Heart left ventricle (tissue), 16 donors: ENCODE measurements around the gene ZDHHC3. TPM values are rescaled to one million over a fixed set of nuclear protein-coding genes. Genes with fewer than 3 reads are reported as not detected.

Experiments
- ATAC-seq, 4 donors: fragments of 200-7000 bp; cut with Tn5 transposase; one replicate each; pipeline ENCODE4 v1.9.1; 2020 to 2022; ENCODE audit warnings: moderate library complexity in 4 of 4, mild to moderate bottlenecking in 3 of 4, moderate number of reproducible peaks in 1 of 4
- DNase-seq, 5 donors: peaks; one replicate each; pipeline ENCODE4 v3.0.0-alpha.2; 2020
- H3K27ac ChIP-seq, 12 donors: fragments of 200-600 bp; sonication (generic) in 4 of 12; one replicate each; pipeline versions ENCODE4 v1.5.0 to v1.8.0; 2016 to 2022; ENCODE audit warnings: mild to moderate bottlenecking in 2 of 12
- H3K27me3 ChIP-seq, 9 donors: fragments of 200-600 bp; sonication (generic) in 2 of 9; one replicate each; pipeline versions ENCODE4 v1.5.1 to v1.8.0; 2016 to 2022; ENCODE audit warnings: mild to moderate bottlenecking in 3 of 9
- H3K36me3 ChIP-seq, 9 donors: fragments of 200-600 bp; sonication (generic) in 2 of 9; one replicate each; pipeline versions ENCODE4 v1.5.0 to v1.8.0; 2018 to 2022; ENCODE audit warnings: mild to moderate bottlenecking in 2 of 9
- H3K4me1 ChIP-seq, 12 donors: fragments of 200-600 bp; sonication (generic) in 4 of 12; one replicate each; pipeline versions ENCODE4 v1.5.0 to v1.8.0; 2016 to 2022; ENCODE audit warnings: mild to moderate bottlenecking in 3 of 12
- H3K4me3 ChIP-seq, 12 donors: fragments of 200-600 bp; sonication (generic) in 4 of 12; one replicate each; pipeline versions ENCODE4 v1.5.0 to v1.8.0; 2017 to 2022; ENCODE audit warnings: mild to moderate bottlenecking in 9 of 12, moderate library complexity in 4 of 12
- H3K9me3 ChIP-seq, 12 donors: fragments of 200-600 bp; sonication (generic) in 4 of 12; one replicate each; pipeline versions ENCODE4 v1.5.0 to v1.8.0; 2016 to 2022; ENCODE audit warnings: mild to moderate bottlenecking in 1 of 12
- CTCF ChIP-seq, 12 donors: fragments of 200-600 bp; sonication (generic) in 4 of 12; IDR thresholded peaks; one replicate each; pipeline versions ENCODE4 v1.5.0 to v1.8.0; 2018 to 2022; ENCODE audit warnings: antibody characterized with exemption in 12 of 12, mild to moderate bottlenecking in 5 of 12
- POLR2A ChIP-seq, 2 donors: fragments of 450-650 bp; IDR thresholded peaks; one replicate each; pipeline ENCODE4 v1.6.1; 2017; ENCODE audit warnings: antibody characterized with exemption in 2 of 2, mild to moderate bottlenecking in 2 of 2, moderate library complexity in 2 of 2
- WGBS, 4 donors: extraction: QIAGEN DNeasy Blood & Tissue Kit in 2 of 4; methylation state at CpG; one replicate each; pipeline versions ENCODE4 v1.1.5 to v1.1.7; 2013 to 2018; 5-methylcytosine and 5-hydroxymethylcytosine counted together
- intact Hi-C, 10 donors: fragments of 100-400 bp; cut with DNase I; formaldehyde crosslinking; loops; one replicate each; pipeline versions ENCODE4 v1.11.1 to v1.14.2; 2022
- polyA plus RNA-seq, 2 donors: library from polyadenylated mRNA; stranded (reverse); fragments of 200-250 nt; gene quantifications; one replicate each; pipeline ENCODE4 v1.2.3, GENCODE V29; 2013
- total RNA-seq, 9 donors: library from RNA; depleted of rRNA in 2 of 9; stranded (reverse); fragments of >200 nt in 2 of 9; fragmentation: NEBNext Ultra II Directional in 3 of 9; extraction: Animal tissue kit (Norgen Biotek cat#: 25700) in 3 of 9; gene quantifications; one replicate each; pipeline versions ENCODE4 v1.1.0 to v1.2.4, GENCODE V29; 2016 to 2023
- donor health status: ischemic (EF 13 %, LVEDD 7.1; RV severe dilation, severe dysfunction).
- donor health status: healthy with polysubstance abuse.
- donor health status: DM: no; HTN: yes; CAD: no.
- donor health status: DM: no; HTN: no; CAD: no.
- donor health status: ischemic (EF 25% LVEDD 6.9; RV normal size, moderate dysfunction).
- donor health status: ischemic (EF 25% LVEDD 5.7; RV mildly dilated, moderate dysfunction).
- donor health status: healthy.
- donor health status: DM: yes; HTN: yes; CAD: no.
- donor health status: ischemic (EF 35%, LVEDD 5.7; RV mildly dilated, moderate dysfunction).
- donor health status: nonischemic (EF 11% LVEDD 7.7; RV severe dilation, severe dysfunction).
- donor health status: DM: yes; HTN: yes; CAD: no.
- donor health status: PGD.
- donor health status: ischemic (EF 29% LVEDD 5.4; RV normal size, mild dysfunction).
- donor health status: nonischemic (EF 23%, LVEDD 6.1; RV moderate dilation, normal function).

ZDHHC3 gene
- total and polyA plus RNA-seq, 11 donors = 17.9 to 94.7 (median 52.7) TPM

- H3K36me3 ChIP-seq = peaks cover 0 to 48% (median 20%) of the 10 kb centered on the region in 9 donors
- WGBS, 4 donors = 96 to 100% (median 99%) methylated on average over 1 of the region's 1 CpG
- intact Hi-C loops = no loop called here
- no peaks in the 10 kb centered on the region for H3K27me3 ChIP-seq
- peaks cover 0 to 9% (median 0%) of the 10 kb centered on the region in 12 donors for H3K9me3 ChIP-seq
- DNase-seq (no peak), ATAC-seq (no peak)
- no peak for TF ChIP-seq POLR2A (IDR thresholded peaks at IDR 0.05)
- no peak for TF ChIP-seq CTCF (IDR thresholded peaks at IDR 0.05)
- no peak overlapping the region for H3K4me3 ChIP-seq
- H3K27ac ChIP-seq = peak overlapping the region in 5 of 12 donors; percentile 26 to 87 (median 42)
- peaks cover 14 to 73% (median 39%) of the 10 kb centered on the region in 12 donors for H3K4me1 ChIP-seq
These were observed 32.1 kb upstream of the ZDHHC3 start for GRCh38 chr3:45008117-45008516.

GRCh38 chr3:45007091-45007490, 31.1 kb upstream of the ZDHHC3 start:
- no peak overlapping the region for H3K4me3 ChIP-seq
- H3K36me3 ChIP-seq = peaks cover 0 to 53% (median 27%) of the 10 kb centered on the region in 9 donors
- peak overlapping the region in 5 of 12 donors; percentile 16 to 46 (median 36) for H3K27ac ChIP-seq
- ATAC-seq = no peak
- WGBS, 4 donors = 62 to 90% (median 83%) methylated on average over 5 to 8 of the region's 8 CpGs
- H3K9me3 ChIP-seq = peaks cover 0 to 9% (median 0%) of the 10 kb centered on the region in 12 donors
- H3K27me3 ChIP-seq = no peaks in the 10 kb centered on the region
- DNase-seq = no peak
- no peak for TF ChIP-seq POLR2A (IDR thresholded peaks at IDR 0.05)
- TF ChIP-seq CTCF (IDR thresholded peaks at IDR 0.05) = no peak
- intact Hi-C loops = no loop called here
- H3K4me1 ChIP-seq = peaks cover 8 to 73% (median 40%) of the 10 kb centered on the region in 12 donors

- WGBS, 4 donors = 27 to 57% (median 36%) methylated on average over 2 of the region's 2 CpGs
- Histone ChIP-seq H3K36me3 (peaks cover 0 to 80% (median 59%) of the 10 kb centered on the region in 9 donors), H3K4me3 (no peak overlapping the region), H3K9me3 (peaks cover 0 to 9% (median 0%) of the 10 kb centered on the region in 12 donors), H3K27ac (peak overlapping the region in 10 of 12 donors; percentile 35 to 79 (median 70)), H3K4me1 (peaks cover 0 to 54% (median 23%) of the 10 kb centered on the region in 12 donors), H3K27me3 (no peaks in the 10 kb centered on the region)
- no peak for TF ChIP-seq POLR2A (IDR thresholded peaks at IDR 0.05)
- intact Hi-C loops = no loop called here
- no peak for DNase-seq
- ATAC-seq = peak; percentile 48 to 80 (median 54)
These were observed 27.9 kb upstream of the ZDHHC3 start for GRCh38 chr3:45003859-45004258.

- Histone ChIP-seq H3K9me3 (peaks cover 0 to 9% (median 0%) of the 10 kb centered on the region in 12 donors), H3K4me1 (peaks cover 0 to 49% (median 23%) of the 10 kb centered on the region in 12 donors), H3K27me3 (no peaks in the 10 kb centered on the region), H3K4me3 (no peak overlapping the region), H3K36me3 (peaks cover 0 to 80% (median 61%) of the 10 kb centered on the region in 9 donors), H3K27ac (peak overlapping the region in 10 of 12 donors; percentile 35 to 79 (median 70))
- ATAC-seq (peak in 2 of 4 donors; percentile 3 to 7), DNase-seq (no peak)
- intact Hi-C loops = no loop called here
- no peak for TF ChIP-seq CTCF (IDR thresholded peaks at IDR 0.05)
- TF ChIP-seq POLR2A (IDR thresholded peaks at IDR 0.05) = no peak
These were observed 27.4 kb upstream of the ZDHHC3 start for GRCh38 chr3:45003406-45003805.

GRCh38 chr3:45002720-45003119, 26.7 kb upstream of the ZDHHC3 start:
- intact Hi-C loops = no loop called here
- peaks cover 0 to 80% (median 62%) of the 10 kb centered on the region in 9 donors for H3K36me3 ChIP-seq

More at GRCh38 chr3:45002720-45003119, 26.7 kb upstream of the ZDHHC3 start:
- DNase-seq = peak in 1 of 5 donors; percentile 41
- Histone ChIP-seq H3K4me1 (peaks cover 0 to 43% (median 21%) of the 10 kb centered on the region in 12 donors), H3K9me3 (peaks cover 0 to 9% (median 0%) of the 10 kb centered on the region in 12 donors), H3K27me3 (no peaks in the 10 kb centered on the region), H3K4me3 (no peak overlapping the region), H3K27ac (peak overlapping the region in 11 of 12 donors; percentile 18 to 79 (median 69))
- 37 to 68% (median 55%) methylated on average over 3 of the region's 3 CpGs for WGBS, 4 donors
- peak; percentile 44 to 64 (median 56) for ATAC-seq
- TF ChIP-seq POLR2A (IDR thresholded peaks at IDR 0.05) (no peak), CTCF (IDR thresholded peaks at IDR 0.05) (no peak)
